Osteoblast (primary cell): ENCODE measurements around the gene ANKRD24. TPM values are rescaled to one million over a fixed set of nuclear protein-coding genes. Genes with fewer than 3 reads are reported as not detected.
"Not testable (repeated sequence)": the region's sequence is repeated elsewhere in the genome, so short reads cannot be mapped to it uniquely, and the experiment has no call there.

Experiments used
- DNase-seq: peaks from one replicate; pipeline ENCODE4 v3.0.0; 2011; ENCODE audit warnings: low spot score, mixed read lengths; ENCODE audit not compliant: insufficient read length; ENCODE audit errors: missing footprints
- H2AFZ ChIP-seq: 2 replicates; pipeline ENCODE4 v1.6.0; 2011; ENCODE audit warnings: mild to moderate bottlenecking, low read length
- H3K27ac ChIP-seq: 2 replicates; pipeline ENCODE4 v1.5.1; 2011; ENCODE audit warnings: mild to moderate bottlenecking, low read depth, low read length, moderate library complexity
- H3K27me3 ChIP-seq: 2 replicates; pipeline ENCODE4 v1.6.0; 2012; ENCODE audit warnings: mild to moderate bottlenecking, control low read depth, inconsistent platforms, low read length, moderate library complexity; ENCODE audit not compliant: insufficient read depth
- H3K36me3 ChIP-seq: 2 replicates; pipeline ENCODE4 v1.5.1; 2011; ENCODE audit warnings: mild to moderate bottlenecking, low read length, control low read depth, moderate library complexity; ENCODE audit not compliant: insufficient read depth
- H3K4me1 ChIP-seq: 2 replicates; pipeline ENCODE4 v1.5.1; 2011; ENCODE audit warnings: mild to moderate bottlenecking, low read length, control low read depth, moderate library complexity; ENCODE audit not compliant: insufficient read depth
- H3K4me2 ChIP-seq: 2 replicates; pipeline ENCODE4 v1.6.0; 2011; ENCODE audit warnings: mild to moderate bottlenecking, low read length; ENCODE audit not compliant: insufficient read depth
- H3K4me3 ChIP-seq: fragments of 200-600 bp; sonication (generic); 3 replicates; pipeline ENCODE4 v1.5.1; 2012; ENCODE audit warnings: mild to moderate bottlenecking, low read length, inconsistent platforms; ENCODE audit not compliant: insufficient read depth
- H3K79me2 ChIP-seq: 2 replicates; pipeline ENCODE4 v1.6.0; 2012; ENCODE audit warnings: mild to moderate bottlenecking, low read length, control low read depth, inconsistent platforms; ENCODE audit not compliant: insufficient read depth
- H3K9me3 ChIP-seq: 2 replicates; pipeline ENCODE4 v1.5.1; 2011; ENCODE audit warnings: low read depth, low read length, control low read depth
- H4K20me1 ChIP-seq: 2 replicates; pipeline ENCODE4 v1.6.0; 2012; ENCODE audit warnings: mild to moderate bottlenecking, low read length, control low read depth; ENCODE audit not compliant: insufficient read depth
- total RNA-seq: library from RNA; depleted of rRNA; stranded (reverse); fragments of >200 nt; gene quantifications from 2 replicates; pipeline ENCODE4 v1.2.3, GENCODE V29; 2012
- TF ChIP-seq, protein P1 (sequence below): IDR thresholded peaks from 2 replicates; pipeline ENCODE4 v1.5.1; 2011; ENCODE audit warnings: mild to moderate bottlenecking, low read depth, low read length, moderate library complexity; ENCODE audit errors: extremely low read depth

Gene ANKRD24
- 0.29 and 0.72 TPM in 2 replicates for total RNA-seq

DNA sequence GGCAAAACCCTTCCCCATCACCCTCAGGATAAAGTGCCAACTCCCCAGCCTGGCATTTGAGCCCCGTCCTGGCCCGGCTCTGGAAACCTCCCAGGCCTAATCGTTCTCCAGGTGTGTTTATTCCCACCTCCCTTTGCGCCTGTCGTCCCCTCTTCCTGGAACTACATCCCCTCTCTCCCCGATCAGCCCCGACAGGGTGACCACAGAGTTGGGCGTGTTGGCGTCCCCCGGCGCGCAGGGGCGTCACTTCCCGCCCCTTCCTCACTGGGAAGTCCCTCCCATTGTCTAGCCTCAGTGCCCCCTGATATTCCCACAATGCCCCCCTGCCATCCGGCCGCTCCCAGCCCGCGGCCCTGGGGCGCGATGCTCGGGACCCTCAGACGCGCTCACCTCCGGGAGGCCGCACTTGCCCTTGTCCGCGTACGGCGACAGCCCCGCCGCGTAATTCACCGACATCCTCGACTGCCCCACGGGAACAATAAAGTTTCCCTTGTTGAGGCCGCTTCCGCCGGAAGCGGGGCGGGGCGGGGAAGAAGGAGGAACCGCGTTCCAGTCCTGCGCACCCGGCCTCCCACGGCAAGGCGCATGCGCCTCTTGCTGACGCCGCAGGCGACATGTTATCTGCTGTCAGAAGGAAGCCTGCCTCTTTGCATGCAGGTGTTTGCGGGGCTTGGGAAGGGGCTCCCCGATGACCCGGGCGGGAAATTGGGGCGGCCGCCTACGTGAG is at the start of gene ANKRD24, which contains the start of gene SIRT6:
Gene ANKRD24, plus strand, starts transcription at position 606 of the 727 bp plus-strand sequence. CDS start 3,737 bp downstream, outside the sequence.
Gene SIRT6, minus strand, starts transcription at position 480 of the 727 bp plus-strand sequence. Its CDS starts 24 bp downstream, at position 456.
- no peaks in the 10 kb centered on the region for H3K9me3 ChIP-seq
- H3K79me2 ChIP-seq, result peaks cover 19% of the 10 kb centered on the region
- H3K4me3 ChIP-seq, result peak within 1 kb of the TSS; percentile 96
- H2AFZ ChIP-seq, result peak within 1 kb of the TSS; percentile 92
- peak; percentile 100 for DNase-seq
- H3K36me3 ChIP-seq, result peaks cover 6% of the 10 kb centered on the region
- TF ChIP-seq, protein P1, sequence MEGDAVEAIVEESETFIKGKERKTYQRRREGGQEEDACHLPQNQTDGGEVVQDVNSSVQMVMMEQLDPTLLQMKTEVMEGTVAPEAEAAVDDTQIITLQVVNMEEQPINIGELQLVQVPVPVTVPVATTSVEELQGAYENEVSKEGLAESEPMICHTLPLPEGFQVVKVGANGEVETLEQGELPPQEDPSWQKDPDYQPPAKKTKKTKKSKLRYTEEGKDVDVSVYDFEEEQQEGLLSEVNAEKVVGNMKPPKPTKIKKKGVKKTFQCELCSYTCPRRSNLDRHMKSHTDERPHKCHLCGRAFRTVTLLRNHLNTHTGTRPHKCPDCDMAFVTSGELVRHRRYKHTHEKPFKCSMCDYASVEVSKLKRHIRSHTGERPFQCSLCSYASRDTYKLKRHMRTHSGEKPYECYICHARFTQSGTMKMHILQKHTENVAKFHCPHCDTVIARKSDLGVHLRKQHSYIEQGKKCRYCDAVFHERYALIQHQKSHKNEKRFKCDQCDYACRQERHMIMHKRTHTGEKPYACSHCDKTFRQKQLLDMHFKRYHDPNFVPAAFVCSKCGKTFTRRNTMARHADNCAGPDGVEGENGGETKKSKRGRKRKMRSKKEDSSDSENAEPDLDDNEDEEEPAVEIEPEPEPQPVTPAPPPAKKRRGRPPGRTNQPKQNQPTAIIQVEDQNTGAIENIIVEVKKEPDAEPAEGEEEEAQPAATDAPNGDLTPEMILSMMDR, result no peak
- H3K27ac ChIP-seq, result peak within 1 kb of the TSS; percentile 76
- no peaks in the 10 kb centered on the region for H3K27me3 ChIP-seq
- H3K4me2 ChIP-seq, result peak within 1 kb of the TSS; percentile 96
- H4K20me1 ChIP-seq, result peaks cover 4% of the 10 kb centered on the region
- H3K4me1 ChIP-seq, result peaks cover 11% of the 10 kb centered on the region

DNA sequence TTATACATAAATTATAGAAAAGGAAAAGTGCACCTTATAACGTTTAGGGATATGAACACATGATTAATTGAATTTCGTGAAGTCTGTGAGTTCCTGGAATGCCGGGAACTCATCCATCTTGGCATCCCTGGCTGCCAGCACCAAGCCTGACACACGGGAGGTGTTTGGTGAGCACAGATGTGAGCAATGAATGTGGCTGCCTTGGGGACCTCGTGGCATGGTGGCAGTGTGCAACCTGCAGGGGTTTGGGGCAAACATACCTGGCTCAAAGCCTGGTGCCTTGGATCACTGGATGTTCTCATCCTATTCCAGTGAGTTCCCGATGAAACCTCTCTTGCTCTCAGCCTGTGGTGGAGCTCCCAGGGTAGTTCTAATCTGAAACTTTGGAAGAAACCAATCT is 48.1 kb upstream of the ANKRD24 start:
- no peaks in the 10 kb centered on the region for H3K9me3 ChIP-seq
- H2AFZ ChIP-seq, result no peak overlapping the region
- no peaks in the 10 kb centered on the region for H3K79me2 ChIP-seq
- H3K4me3 ChIP-seq, result no peak overlapping the region
- H4K20me1 ChIP-seq, result no peaks in the 10 kb centered on the region
- DNase-seq, result peak; percentile 77
- TF ChIP-seq, protein P1, result no peak
- H3K4me2 ChIP-seq, result no peak overlapping the region
- H3K36me3 ChIP-seq, result no peaks in the 10 kb centered on the region
- peaks cover 11% of the 10 kb centered on the region for H3K4me1 ChIP-seq
- H3K27ac ChIP-seq, result no peak overlapping the region
- H3K27me3 ChIP-seq, result no peaks in the 10 kb centered on the region

DNA sequence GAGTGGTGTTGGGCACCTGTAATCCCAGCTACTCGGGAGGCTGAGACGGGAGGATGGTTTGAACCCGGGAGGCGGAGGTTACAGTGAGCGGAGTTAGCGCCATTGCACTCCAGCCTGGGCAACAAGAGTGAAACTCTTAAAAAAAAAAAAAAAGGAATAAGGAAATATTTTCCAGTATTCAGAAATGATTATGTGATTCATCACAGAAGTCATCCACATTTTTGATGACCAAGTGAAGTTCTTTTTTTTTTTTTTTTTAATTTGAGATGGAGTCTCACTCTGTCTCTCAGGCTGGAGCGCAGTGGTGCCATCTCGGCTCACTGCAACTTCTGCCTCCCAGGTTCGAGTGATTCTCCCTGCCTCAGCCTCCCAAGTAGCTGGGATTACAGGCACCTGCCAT is 47.1 kb upstream of the ANKRD24 start:
- H3K4me1 ChIP-seq, result peaks cover 11% of the 10 kb centered on the region
- not testable (repeated sequence) for H3K27ac ChIP-seq, H3K4me2 ChIP-seq, H3K4me3 ChIP-seq, H3K36me3 ChIP-seq, H3K79me2 ChIP-seq, H2AFZ ChIP-seq, H3K27me3 ChIP-seq, H4K20me1 ChIP-seq, H3K9me3 ChIP-seq
- peak; percentile 88 for DNase-seq

GRCh38 chr19:4136680-4137088 is 45.8 kb upstream of the ANKRD24 start:
- H3K4me2 ChIP-seq, result no peak overlapping the region
- no peaks in the 10 kb centered on the region for H3K36me3 ChIP-seq
- TF ChIP-seq, protein P1, result no peak
- H3K4me1 ChIP-seq, result peaks cover 2% of the 10 kb centered on the region
- no peak for DNase-seq
- H3K9me3 ChIP-seq, result no peaks in the 10 kb centered on the region
- H2AFZ ChIP-seq, result no peak overlapping the region
- no peak overlapping the region for H3K27ac ChIP-seq
- H3K27me3 ChIP-seq, result no peaks in the 10 kb centered on the region
- no peak overlapping the region for H3K4me3 ChIP-seq
- no peaks in the 10 kb centered on the region for H3K79me2 ChIP-seq
- H4K20me1 ChIP-seq, result no peaks in the 10 kb centered on the region
